AG08395 (cell line): Measurements from ENCODE around the gene CTF1.
A peak's percentile ranks its signal among the peaks of the same experiment; 100 is the strongest.

Experiments used
- DNase-seq: peaks from one replicate; pipeline ENCODE4 v3.0.0; 2012; ENCODE audit warnings: mixed read lengths, low spot score

Gene CTF1

GRCh38 chr16:30907064-30907463 lies 10.7 kb downstream of the CTF1 start:
- no peak for DNase-seq

- DNase-seq: no peak
These were observed 14.1 kb downstream of the CTF1 start for GRCh38 chr16:30910427-30911029.

DNA sequence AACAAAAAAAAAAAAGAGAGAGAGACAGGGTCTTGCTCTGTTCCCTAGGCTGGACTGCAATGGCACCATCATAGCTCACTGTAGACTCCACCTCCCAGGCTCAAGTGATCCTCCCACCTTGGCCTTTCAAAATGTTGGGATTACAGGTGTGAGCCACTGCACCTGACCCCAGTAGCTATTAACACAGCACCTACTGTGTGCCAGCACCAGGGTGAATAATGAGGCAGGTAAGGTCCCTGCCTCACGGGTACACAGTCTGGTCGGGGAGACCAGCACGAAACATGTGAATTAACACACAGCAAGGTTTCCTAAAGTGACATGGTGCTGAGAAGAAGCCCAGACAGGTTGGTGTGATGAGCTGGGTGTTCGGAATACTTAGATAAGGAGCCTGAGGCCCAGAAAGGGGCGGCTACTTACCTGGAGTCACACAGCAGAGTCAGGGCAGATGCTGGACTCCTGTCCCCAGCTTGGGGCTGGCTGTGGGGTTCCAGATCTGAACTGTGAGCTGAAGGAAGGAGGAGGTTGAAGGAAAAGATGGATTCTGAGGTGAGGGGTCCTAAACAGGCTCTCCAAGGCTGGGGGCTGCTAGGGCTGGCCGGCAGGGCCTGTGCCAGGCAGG lies 16.5 kb downstream of the CTF1 start:
- DNase-seq: no peak

GRCh38 chr16:30914830-30915229 lies 18.4 kb downstream of the CTF1 start:
- no peak for DNase-seq

DNA sequence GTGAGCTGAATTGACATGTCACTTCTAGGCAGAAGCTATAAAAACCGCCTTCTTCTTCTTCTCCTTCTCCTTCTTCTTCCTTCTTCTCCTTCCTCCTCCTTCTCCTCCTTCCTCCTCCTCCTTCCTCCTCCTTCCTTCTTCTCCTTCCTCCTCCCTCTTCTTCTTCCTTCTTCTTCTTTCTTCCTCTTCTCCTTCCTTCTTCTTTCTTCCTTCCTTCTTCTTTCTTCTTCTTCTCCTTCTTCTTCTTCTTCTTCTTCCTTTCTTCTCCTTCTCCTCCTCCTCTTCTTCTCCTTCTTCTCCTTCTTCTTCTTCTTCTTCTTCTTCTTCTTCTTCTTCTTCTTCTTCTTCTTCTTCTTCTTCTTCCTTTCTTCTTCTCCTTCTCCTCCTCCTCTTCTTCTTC lies 22.2 kb downstream of the CTF1 start:
- DNase-seq: no peak

DNA sequence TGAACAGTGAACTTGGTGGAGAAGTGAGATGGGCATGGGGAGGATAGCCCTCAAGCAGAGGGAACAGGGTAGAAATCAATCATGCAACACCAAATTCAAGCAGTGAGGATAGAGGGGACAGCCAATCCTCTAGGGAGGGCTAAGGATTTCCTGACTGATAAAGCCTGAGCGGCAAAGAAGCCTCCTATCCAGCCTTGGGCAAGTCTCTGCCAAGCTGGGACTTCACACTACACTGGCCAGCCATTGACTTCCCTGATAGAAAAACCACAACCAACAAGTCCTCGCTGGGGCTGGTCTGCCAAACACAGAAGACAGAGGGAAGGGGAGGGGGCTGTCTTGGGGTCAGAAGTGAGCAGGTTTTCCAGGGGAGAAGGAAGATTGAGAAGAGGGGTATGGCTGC lies 24.5 kb downstream of the CTF1 start:
- no peak for DNase-seq

DNA sequence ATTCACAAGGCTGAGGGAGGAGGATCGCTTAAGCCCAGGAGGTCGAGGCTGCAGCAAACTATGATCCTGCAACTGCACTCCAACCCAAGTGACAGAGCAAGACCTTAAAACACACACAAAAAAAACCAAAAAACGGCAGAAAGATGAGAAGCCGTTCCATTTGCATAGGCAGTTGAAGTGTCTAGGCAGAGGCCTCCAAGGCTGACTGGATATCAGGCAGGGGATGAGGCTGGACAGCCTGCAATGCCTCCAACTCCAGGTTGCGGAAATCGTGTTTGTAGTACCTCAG lies 25.0 kb downstream of the CTF1 start:
- DNase-seq: no peak

DNA sequence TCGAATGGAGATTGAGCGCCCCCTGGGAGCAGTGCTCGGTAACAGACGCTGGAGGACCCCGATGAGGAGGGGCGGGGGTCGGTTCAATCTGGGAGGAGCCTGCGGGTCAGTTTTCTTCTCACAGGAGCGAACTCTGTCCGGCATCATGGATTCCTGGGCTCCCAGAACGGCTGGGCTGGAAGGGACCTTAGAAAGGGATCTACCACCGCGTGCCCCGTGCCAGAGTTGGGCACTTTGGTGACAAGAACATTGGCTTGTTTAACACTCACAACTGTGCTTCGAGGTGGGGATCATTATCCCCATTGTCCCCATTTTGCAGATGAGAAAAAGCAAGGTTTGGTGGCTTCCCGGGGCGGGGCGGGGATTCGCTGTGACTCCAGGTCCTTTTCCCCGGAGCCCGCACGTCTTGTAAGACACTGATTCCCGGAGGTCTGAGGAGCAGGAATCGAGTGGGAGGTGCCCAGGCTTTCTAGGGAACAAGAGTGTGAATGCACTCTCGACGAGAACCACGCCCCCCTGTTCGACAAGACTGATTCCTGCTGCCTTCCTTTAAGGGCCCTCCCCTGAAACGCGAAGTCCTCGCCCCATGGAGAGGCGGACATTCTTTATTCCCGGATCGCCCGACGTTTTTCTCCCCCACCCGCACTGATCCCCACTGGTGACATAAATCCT lies 25.5 kb downstream of the CTF1 start:
- DNase-seq: peak; percentile 84

DNA sequence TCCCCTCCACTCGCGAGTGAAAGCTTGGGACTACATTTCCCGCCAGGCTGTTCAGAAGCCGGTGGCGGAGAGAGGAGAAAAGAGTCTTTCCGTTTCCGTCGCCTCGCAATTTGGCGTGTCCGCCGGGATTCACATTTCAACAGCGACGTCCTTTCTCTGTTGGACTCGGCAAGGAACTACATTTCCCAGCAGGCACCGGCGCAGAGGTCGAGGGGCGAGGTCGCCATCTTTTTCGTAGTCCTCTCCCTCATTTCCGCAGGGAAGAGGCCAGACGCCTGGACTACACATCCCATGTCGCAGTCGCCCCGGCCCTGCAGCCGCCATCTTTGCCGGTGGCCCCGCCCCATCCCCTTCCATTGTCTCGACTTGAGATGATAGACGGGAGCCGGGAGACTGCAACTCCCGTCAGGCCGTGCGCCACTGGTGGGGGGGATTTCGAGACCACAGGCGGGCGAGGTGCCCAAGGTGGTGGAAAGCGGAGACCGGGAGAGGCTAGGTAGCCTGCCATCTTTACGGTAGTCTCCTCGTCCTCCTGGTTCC lies 26.1 kb downstream of the CTF1 start:
- DNase-seq: peak; percentile 96

DNA sequence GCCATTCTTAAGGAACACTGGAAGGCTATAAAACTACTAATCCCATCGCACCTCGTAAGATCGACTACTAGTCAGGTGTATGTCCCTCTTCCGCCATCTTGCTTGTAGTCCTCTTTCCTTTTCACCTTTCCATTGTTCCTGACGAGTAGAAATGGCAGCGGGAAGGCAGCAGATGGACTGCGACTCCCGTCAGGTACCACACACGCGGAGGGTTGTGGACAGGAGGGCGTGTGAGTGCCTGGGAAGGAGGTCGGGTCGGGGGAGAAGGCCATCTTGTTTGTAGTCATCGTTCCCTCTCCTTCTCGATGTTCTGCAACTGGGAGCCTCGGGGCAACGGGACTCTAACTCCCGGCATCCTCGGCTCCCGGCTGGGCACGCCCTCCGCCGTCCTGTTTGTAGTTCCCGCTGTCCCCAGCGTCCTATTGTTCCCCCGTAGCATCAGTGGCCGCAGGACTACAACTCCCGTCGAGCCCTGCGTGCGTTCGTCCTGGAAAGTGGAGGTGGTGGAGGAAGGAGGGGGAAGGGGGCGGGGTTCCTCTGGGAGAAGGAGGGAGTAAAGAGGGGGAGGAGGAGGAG lies 26.6 kb downstream of the CTF1 start:
- DNase-seq: peak; percentile 97

GRCh38 chr16:30923554-30924075 lies 27.2 kb downstream of the CTF1 start, which contains the start of gene FBXL19:
TSS of gene FBXL19 (plus strand) at chr16:30923572. CDS start at chr16:30925755, 2,183 bp downstream.
- no peak for DNase-seq

DNA sequence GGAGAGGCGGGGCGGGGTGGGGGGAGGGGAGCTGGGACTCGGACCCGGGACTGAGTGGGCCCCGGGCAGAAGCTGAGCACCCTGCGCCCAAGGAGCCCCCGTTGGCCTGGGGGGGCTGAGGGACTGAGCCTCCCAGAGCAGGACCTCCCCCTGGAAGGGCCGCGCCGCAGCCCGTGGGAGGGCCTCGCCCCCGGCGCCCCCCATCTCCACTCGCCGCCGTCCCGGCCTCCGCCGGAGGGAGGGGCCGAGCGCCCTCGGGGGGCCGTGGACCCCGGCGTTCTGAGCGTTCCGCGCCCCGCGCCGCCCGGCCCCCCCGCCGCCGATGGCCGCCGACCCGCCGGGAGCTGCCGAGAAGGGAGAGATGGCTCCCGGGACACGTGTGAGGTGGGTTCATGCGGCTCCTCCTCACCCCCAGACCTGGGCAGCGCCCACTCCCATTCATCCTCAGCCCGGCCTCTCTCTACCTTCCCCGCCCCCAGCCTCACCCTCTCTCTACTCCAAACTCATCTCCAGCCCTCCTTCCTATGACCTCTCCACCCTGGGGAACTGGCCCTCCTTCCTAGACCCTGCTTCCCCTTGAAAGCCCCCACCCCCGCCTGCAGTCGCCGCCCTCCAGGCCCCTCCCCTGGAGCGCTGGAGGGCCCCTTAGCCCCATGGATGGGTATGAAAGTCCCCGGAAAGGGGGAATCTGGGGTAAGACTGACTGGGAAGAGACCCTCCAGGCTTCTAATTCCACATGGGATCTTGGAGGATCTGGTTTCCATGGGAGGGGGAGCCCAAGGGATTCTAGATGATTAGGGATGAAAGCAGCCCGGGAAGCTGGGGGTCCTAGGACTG lies 27.9 kb downstream of the CTF1 start:
- DNase-seq: no peak

GRCh38 chr16:30924913-30925631 lies 28.7 kb downstream of the CTF1 start:
- no peak for DNase-seq

DNA sequence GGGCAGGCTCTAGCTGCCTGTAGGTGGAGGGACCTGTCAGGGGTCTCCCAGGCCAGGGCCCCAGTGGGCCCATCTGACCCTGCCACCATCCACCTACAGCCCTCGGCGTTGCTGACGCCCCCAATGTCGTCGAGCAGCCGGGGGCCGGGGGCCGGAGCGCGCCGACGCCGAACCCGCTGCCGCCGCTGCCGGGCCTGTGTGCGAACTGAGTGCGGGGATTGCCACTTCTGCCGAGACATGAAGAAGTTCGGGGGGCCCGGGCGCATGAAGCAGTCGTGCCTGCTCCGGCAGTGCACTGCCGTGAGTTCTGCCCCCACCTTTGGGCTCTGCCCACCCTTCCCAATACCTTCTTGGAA lies 29.2 kb downstream of the CTF1 start:
- no peak for DNase-seq

DNA sequence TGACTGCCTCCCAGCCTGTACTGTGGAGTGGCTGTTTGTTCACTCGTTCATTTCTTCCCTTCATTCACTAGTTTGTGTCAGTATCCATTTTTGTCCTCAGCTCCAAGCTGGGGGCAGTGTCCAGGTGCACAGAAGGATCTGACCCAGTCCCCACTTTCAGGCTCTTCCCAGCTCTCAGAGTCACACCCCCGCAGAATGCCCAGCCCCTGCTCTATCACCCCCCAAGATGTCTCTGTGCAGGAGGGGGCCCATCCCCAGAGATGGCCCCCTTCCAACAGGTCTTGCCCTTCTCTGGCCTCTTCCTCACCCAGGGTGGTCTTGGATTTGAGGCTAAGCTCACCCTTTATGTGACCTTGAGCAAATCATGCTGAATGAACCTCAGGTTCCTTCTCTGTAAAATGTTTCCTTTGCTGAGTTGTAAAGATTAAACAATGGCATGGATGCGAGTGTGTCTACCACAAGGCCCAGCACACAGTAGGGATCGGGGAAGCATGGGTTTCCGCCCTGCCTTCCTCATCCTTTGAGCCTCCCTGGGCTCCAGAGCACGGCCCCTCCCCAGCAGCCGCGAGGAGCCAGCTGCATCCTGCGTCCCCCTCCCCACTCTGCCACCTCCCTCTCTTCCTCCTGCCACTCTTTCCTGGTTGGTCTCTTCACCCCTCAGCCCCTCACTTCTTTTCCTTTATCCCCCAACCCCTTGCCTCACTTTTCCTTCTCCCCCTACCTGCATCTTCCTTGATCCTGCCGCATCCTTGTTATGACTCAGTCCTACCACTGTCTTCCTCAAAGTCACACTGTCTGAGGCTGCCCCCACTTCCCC lies 29.8 kb downstream of the CTF1 start:
- no peak for DNase-seq

GRCh38 chr16:30926937-30927788 lies 30.7 kb downstream of the CTF1 start:
- no peak for DNase-seq

GRCh38 chr16:30927789-30928378 lies 31.5 kb downstream of the CTF1 start:
- peak; percentile 34 for DNase-seq

GRCh38 chr16:30928390-30928789 lies 32.0 kb downstream of the CTF1 start:
- DNase-seq: no peak

DNA sequence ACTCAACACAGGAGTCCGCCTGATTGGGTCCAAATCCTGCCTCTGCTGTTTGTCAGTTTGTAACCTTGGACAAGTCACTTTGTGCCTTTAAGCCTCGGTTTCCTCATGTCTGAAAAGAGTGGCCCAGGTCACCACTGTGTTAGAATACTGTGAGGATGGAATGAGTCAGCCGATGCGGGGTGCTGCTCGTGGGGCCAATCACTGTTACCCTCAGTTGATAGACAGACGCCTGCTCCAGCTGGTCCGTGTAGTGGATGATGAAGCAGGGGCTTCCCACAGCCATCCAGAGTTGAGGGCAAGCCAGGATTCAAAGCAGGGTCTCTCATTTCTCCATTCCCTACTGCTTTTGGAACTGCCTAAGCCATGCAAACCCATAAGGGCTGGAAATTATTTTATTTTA lies 32.8 kb downstream of the CTF1 start:
- no peak for DNase-seq
